ENCODE measurements around the gene CDK5RAP3.

CDK5RAP3 gene

DNA sequence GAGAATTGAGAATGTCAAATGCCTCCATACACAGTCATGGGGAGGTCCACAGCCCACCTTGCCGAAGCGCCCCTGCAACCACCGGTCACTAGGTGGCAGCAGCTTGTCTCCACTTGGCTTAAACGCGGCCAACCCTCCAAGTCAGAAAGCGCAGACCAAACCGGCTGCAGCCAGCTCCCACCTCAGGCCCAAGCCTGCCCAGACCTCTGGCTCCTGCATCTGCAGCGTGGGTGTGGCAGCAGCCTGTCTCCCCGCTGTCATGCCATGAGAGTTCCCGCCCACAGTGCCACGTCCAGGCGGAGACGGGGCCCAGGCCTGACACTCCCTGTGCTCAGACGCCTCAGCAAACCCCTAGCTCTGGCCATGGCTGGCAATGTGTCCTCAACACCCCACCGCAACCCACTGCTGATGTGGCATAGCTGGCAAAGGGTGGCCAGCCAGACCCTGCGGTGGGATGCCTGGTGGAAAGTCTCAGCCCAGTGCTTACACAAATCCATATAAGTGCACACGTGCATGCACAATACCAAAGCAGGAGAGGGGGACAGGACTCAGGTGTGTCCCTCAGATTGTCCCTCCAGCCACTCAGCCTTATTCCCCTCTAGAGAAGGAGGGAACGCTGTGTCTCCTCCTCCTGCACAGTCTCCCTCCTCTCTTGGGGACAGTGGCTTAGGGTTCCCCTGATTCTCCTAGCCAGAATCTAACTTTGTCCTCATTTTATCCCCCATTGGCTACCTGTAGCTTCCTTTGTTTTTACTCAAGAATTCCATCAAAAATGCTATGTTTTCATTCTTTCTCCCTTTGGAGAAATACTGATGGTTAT lies 55.8 kb downstream of the CDK5RAP3 start (continued):
- TF ChIP-seq ZNF670 (tag by site-specific recombination; IDR thresholded peaks at IDR 0.05; ENCODE audit: low read depth) (no peak), ZFP41 (tag by site-specific recombination; IDR thresholded peaks at IDR 0.05; ENCODE audit: borderline replicate concordance) (no peak), GLI2 (tag by site-specific recombination; IDR thresholded peaks at IDR 0.05; ENCODE audit: borderline replicate concordance, low read depth) (no peak), ZNF596 (tag by site-specific recombination; IDR thresholded peaks at IDR 0.05) (no peak), ZNF23 (tag by site-specific recombination; IDR thresholded peaks at IDR 0.05; ENCODE audit: borderline replicate concordance) (no peak), ZNF350 (tag by site-specific recombination; IDR thresholded peaks at IDR 0.05) (no peak), SETDB1 (IDR thresholded peaks at IDR 0.05; ENCODE audit: insufficient read length, low read length) (no peak), ZXDB (tag by site-specific recombination; IDR thresholded peaks at IDR 0.05) (peak; percentile 66; the same call in 1 of the 2 replicates), SP3 (tag by site-specific recombination; IDR thresholded peaks at IDR 0.05) (peak; percentile 67), KLF7 (tag by site-specific recombination; IDR thresholded peaks at IDR 0.05; ENCODE audit: borderline replicate concordance) (no peak; the same call in 1 of the 2 replicates), ZNF518A (tag by site-specific recombination; conservative IDR thresholded peaks at IDR 0.05; ENCODE audit: low read depth) (no peak), ZNF398 (tag by site-specific recombination; IDR thresholded peaks at IDR 0.05) (no peak), ZNF768 (tag by site-specific recombination; IDR thresholded peaks at IDR 0.05) (no peak), HOXA7 (CRISPR knock-in tag; IDR thresholded peaks at IDR 0.05; ENCODE audit: borderline replicate concordance) (no peak), ZNF239 (tag by site-specific recombination; IDR thresholded peaks at IDR 0.05) (no peak), ZNF830 (tag by site-specific recombination; IDR thresholded peaks at IDR 0.05; ENCODE audit: low read depth) (no peak)
- TF ChIP-seq, protein P1, sequence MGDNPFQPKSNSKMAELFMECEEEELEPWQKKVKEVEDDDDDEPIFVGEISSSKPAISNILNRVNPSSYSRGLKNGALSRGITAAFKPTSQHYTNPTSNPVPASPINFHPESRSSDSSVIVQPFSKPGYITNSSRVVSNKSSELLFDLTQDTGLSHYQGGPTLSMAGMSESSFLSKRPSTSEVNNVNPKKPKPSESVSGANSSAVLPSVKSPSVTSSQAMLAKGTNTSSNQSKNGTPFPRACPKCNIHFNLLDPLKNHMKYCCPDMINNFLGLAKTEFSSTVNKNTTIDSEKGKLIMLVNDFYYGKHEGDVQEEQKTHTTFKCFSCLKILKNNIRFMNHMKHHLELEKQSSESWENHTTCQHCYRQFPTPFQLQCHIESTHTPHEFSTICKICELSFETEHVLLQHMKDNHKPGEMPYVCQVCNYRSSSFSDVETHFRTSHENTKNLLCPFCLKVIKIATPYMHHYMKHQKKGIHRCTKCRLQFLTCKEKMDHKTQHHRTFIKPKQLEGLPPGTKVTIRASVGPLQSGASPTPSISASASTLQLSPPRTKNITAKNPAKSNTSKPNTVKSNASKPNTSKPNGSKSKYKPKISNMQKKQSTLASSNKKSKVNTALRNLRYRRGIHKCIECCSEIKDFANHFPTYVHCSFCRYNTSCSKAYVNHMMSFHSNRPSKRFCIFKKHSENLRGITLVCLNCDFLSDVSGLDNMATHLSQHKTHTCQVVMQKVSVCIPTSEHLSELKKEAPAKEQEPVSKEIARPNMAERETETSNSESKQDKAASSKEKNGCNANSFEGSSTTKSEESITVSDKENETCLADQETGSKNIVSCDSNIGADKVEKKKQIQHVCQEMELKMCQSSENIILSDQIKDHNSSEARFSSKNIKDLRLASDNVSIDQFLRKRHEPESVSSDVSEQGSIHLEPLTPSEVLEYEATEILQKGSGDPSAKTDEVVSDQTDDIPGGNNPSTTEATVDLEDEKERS (tag by site-specific recombination; IDR thresholded peaks at IDR 0.05) = no peak
- TF ChIP-seq, protein P2, sequence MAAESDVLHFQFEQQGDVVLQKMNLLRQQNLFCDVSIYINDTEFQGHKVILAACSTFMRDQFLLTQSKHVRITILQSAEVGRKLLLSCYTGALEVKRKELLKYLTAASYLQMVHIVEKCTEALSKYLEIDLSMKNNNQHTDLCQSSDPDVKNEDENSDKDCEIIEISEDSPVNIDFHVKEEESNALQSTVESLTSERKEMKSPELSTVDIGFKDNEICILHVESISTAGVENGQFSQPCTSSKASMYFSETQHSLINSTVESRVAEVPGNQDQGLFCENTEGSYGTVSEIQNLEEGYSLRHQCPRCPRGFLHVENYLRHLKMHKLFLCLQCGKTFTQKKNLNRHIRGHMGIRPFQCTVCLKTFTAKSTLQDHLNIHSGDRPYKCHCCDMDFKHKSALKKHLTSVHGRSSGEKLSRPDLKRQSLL (tag by site-specific recombination; IDR thresholded peaks at IDR 0.05) = peak; percentile 80
- TF ChIP-seq, protein P3, sequence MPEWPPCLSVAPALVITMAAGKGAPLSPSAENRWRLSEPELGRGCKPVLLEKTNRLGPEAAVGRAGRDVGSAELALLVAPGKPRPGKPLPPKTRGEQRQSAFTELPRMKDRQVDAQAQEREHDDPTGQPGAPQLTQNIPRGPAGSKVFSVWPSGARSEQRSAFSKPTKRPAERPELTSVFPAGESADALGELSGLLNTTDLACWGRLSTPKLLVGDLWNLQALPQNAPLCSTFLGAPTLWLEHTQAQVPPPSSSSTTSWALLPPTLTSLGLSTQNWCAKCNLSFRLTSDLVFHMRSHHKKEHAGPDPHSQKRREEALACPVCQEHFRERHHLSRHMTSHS (tag by site-specific recombination; IDR thresholded peaks at IDR 0.05) = no peak
- TF ChIP-seq, protein P4, sequence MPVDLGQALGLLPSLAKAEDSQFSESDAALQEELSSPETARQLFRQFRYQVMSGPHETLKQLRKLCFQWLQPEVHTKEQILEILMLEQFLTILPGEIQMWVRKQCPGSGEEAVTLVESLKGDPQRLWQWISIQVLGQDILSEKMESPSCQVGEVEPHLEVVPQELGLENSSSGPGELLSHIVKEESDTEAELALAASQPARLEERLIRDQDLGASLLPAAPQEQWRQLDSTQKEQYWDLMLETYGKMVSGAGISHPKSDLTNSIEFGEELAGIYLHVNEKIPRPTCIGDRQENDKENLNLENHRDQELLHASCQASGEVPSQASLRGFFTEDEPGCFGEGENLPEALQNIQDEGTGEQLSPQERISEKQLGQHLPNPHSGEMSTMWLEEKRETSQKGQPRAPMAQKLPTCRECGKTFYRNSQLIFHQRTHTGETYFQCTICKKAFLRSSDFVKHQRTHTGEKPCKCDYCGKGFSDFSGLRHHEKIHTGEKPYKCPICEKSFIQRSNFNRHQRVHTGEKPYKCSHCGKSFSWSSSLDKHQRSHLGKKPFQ (tag by site-specific recombination; IDR thresholded peaks at IDR 0.05) = no peak
- TF ChIP-seq, protein P5, sequence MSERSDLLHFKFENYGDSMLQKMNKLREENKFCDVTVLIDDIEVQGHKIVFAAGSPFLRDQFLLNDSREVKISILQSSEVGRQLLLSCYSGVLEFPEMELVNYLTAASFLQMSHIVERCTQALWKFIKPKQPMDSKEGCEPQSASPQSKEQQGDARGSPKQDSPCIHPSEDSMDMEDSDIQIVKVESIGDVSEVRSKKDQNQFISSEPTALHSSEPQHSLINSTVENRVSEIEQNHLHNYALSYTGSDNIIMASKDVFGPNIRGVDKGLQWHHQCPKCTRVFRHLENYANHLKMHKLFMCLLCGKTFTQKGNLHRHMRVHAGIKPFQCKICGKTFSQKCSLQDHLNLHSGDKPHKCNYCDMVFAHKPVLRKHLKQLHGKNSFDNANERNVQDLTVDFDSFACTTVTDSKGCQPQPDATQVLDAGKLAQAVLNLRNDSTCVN (tag by site-specific recombination; optimal IDR thresholded peaks at IDR 0.05) = peak; percentile 33
